ENCODE data around the gene AGO3. TPM values are rescaled to one million over a fixed set of nuclear protein-coding genes. Genes with fewer than 3 reads are reported as not detected.

Gene AGO3
- polyA plus RNA-seq, 3 donors = 10.8 to 12.6 (median 11.8) TPM

DNA sequence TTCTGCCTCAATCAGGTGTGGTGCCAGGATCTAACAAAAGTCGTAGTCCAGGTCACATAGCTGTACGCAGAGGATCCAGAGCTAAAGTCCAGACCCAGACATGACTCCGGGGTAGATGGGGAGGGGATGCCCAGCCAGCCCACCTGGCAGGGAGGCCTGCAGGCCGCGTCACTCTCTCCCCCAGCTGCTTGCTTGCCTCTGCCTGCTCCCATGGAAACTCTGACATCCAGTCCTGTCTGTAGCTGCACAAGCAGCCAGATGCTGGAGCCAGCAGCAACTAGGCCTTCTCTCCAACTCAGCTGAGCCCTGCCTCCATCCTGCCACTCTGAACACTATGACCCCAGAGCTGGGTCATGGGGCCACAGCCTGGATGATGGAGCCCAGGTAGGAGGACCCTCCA is 186.0 kb downstream of the AGO3 start:
- DNase-seq (ENCODE audit: low read depth in 3 of 3, low spot score in 2 of 3) = no peak

DNA sequence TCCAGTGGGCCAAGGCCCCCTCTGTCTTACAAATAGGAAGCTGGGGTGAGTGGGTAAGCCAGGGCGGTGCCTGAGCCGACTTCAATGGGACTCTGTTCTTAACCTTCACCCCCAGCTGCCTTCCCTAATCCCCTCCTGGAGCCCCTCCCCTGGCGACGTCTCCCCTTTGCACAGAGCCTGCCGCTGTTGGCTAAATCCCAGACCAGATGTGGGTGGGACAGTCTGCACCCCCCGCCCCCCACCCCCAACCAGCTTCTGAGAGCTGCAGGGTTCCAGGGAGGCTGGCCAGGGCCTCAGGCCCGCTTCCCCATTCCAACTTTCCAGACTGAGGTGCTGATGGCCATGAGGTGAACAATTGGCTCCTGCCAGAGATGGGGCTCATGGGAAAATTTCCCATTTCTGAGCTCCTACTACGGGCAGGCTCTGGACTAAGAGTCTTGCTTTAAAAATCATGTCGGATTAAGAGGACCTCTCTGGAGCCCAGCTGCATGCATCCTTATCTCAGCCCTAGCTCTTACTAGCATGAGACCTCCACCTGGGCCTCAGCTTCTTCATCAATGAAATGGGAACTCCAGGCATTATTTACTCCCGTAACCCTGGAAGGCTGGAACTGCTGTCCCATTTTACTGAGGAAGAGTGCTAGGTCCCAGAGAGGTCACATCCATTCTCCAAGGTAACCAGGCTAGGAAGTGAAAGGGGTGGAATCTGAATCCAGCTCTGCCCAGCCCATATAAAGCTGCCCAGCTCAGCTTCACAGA is 187.7 kb downstream of the AGO3 start:
- no peak for DNase-seq (ENCODE audit: low read depth in 3 of 3, low spot score in 2 of 3)

- DNase-seq (ENCODE audit: low read depth in 3 of 3, low spot score in 2 of 3) = no peak
Measured at GRCh38 chr1:36119456-36119855, 188.6 kb downstream of the AGO3 start.

Other genes starting within 250 kb of the AGO3 start
- gene C1orf216, start 212.2 kb upstream of the AGO3 start, polyA plus RNA-seq (ENCODE audit: insufficient read length in 3 of 3) = 10 to 100 TPM in 1 of 3 donors, 1 to 10 TPM in 2; 9.3 to 11.2 (median 9.9) TPM
- 10 to 100 TPM; 12.5 to 14.7 (median 14.3) TPM for gene CLSPN, start 161.1 kb upstream of the AGO3 start, polyA plus RNA-seq (ENCODE audit: insufficient read length in 3 of 3)
- gene AGO4, start 123.1 kb upstream of the AGO3 start, polyA plus RNA-seq (ENCODE audit: insufficient read length in 3 of 3) = 10 to 100 TPM; 17.6 to 20.0 (median 17.9) TPM
- 10 to 100 TPM; 17.1 to 19.1 (median 17.4) TPM for gene AGO1, start 47.9 kb upstream of the AGO3 start, polyA plus RNA-seq (ENCODE audit: insufficient read length in 3 of 3)
- gene TEKT2, start 153.0 kb downstream of the AGO3 start, polyA plus RNA-seq (ENCODE audit: insufficient read length in 3 of 3) = 10 to 100 TPM in 2 of 3 donors, 1 to 10 TPM in 1; 10.0 to 11.2 (median 10.3) TPM
- gene ADPRS, start 157.8 kb downstream of the AGO3 start, polyA plus RNA-seq (ENCODE audit: insufficient read length in 3 of 3) = 10 to 100 TPM; 30.7 to 33.2 (median 30.9) TPM
- 1 to 10 TPM; 1.2 to 1.6 (median 1.5) TPM for gene COL8A2, start 194.1 kb downstream of the AGO3 start, polyA plus RNA-seq (ENCODE audit: insufficient read length in 3 of 3)
- gene TRAPPC3, start 218.4 kb downstream of the AGO3 start, polyA plus RNA-seq (ENCODE audit: insufficient read length in 3 of 3) = 10 to 100 TPM; 59.4 to 66.8 (median 62.6) TPM
- 10 to 100 TPM; 52.7 to 63.6 (median 60.0) TPM for gene MAP7D1, start 225.1 kb downstream of the AGO3 start, polyA plus RNA-seq (ENCODE audit: insufficient read length in 3 of 3)